GM18511 (cell line): ENCODE results near the gene SLC25A26.
A peak's percentile ranks its signal among the peaks of the same experiment; 100 is the strongest.

ENCODE experiments used
- ATAC-seq: cut with Tn5 transposase; IDR thresholded peaks from one replicate; pipeline ENCODE4 v1.9.1; 2021; ENCODE audit warnings: mild to moderate bottlenecking, moderate library complexity; ENCODE audit not compliant: unreplicated experiment

The SLC25A26 gene

DNA sequence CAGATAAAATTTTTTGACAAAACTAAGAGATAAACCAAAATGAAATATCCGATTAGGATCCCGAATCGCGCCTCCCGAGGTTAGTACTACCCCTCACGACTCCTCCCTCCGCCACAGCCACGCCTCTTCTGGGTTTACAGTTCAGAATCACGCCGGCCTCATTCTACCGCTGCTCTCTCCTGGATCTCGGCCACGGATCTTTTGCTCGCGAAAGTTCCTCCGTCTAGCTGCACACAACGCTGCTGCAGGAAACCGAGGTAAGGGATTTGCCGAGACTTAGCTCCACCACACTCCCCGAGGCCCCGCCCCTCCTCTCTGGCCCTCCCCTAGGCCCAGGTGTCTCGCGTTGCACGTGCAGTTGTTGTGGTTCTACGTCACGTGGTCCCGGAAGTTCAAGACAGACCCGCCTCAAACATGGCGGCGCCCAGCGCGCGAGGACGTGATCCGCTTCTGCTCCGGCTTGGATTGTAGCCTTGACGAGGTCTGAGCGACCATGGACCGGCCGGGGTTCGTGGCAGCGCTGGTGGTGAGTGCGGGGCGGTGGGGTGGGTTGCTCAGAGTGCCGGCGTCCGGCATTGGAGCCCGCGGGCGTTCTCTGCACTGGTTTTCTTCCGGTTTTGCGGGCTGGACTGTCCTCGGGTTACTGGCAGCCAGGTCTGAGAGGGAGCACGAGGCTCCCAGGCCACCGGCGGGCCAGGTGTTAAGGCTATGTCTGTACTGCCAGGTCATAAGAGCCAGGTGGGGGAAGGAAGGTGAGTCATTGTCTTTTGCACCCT is at the start of gene SLC25A26:
Gene SLC25A26 (plus strand): TSS at position 400 of the 776 bp plus-strand sequence. CDS start 94 bp downstream, at position 494.
- ATAC-seq = peak; percentile 99

DNA sequence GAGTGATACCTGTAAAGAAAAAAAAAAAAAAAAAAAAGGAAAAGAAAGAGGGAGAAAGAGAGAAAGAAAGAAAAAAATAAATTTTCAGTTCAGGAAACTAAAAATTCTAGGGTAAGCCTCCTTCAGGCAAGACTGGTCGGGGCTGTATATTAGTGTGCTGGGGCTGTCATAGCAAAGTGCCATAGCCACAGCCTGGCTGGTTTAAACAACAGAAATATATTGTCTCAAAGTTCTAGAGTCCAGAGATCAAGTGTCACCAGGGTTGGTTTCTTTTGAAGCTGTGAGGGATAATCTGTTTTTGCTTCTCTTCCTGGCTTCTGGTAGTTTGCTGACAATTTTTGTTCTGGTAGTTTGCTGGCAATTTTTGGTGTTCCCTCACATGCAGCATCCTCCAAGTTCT is 48.4 kb upstream of the SLC25A26 start:
- ATAC-seq = no peak

- ATAC-seq = no peak
These were observed 43.8 kb upstream of the SLC25A26 start for GRCh38 chr3:66177026-66177425.

- ATAC-seq = no peak
These were observed 42.6 kb upstream of the SLC25A26 start for GRCh38 chr3:66178206-66178605.

DNA sequence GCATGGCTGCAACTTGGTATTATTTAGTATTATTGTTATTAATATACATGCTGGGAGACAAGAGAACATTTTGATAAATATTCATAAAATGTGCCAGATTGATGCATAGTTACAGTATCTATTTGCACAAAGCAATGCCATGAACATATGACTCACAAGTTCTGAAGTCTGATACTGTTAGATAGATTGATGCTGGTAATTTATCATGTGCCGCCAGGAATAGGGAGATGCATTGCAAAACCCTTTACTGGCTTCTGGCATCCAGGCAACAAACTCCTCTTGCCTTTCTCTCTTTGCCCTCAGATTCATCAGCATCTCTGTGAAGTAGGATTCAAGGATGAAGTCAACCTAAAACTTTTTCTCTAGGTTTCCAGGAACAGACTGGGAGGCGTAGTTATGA is 41.0 kb upstream of the SLC25A26 start:
- no peak for ATAC-seq

DNA sequence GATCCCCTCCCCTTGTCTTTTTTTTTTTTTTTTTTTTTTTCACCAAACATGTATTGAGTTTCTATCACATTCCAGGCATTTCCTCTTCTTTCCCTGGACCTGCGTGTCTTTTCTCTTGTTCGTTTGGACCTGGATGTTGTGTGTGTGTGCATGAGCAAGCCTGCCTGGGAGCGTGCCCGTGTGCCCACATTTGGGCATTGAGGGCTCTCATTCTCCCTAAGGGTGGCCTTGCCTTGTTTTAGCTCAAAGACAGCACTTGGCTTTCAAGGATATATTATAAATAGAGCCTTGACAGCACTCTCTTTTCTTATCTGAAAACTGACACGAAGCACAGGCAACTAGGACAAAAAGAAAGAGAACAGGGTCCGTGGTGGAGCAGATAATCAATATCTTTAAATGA is 39.0 kb upstream of the SLC25A26 start:
- no peak for ATAC-seq

- no peak for ATAC-seq
These were observed 38.6 kb upstream of the SLC25A26 start for GRCh38 chr3:66182246-66182645.

- ATAC-seq = no peak
These were observed 34.3 kb upstream of the SLC25A26 start for GRCh38 chr3:66186545-66186944.

DNA sequence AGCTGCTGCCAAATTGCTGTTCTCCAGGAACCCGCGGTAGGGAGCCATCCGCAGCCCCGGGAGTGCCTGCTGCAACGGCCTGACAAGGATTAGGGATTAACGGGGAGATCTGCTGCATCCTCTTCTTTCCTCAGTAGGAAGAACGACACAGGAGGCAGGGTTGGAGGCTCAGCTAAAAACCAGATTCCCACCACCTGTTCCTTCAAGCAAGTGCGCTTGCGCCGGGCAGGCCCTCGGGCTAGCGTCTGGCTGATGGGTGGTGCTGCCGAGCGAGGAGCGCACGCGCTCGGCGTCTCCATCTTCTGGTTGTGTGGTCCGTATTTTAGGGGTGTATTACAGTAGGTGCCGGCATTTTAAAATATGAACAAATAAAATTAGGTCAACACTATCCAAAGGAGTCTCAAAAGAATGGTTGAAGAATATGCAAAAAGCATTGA is 25.4 kb upstream of the SLC25A26 start:
- ATAC-seq = no peak

DNA sequence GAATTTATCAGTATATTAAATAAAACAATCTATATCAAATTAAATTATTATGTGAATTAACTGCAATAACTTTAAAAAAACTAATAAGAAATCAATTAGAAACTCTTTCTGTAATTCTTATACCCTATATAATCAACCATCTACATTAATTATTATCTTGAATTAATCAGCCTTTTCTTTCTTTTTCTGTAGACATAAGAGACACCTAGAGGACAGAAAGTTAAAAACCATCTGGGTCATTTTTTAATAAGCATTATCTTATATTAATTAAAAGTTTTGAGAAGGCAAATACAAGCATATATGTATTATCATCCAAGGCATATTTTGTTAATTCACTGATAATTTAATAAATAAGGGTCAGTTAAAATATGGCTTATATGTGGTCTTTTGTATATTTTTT is 24.2 kb upstream of the SLC25A26 start:
- ATAC-seq = no peak

DNA sequence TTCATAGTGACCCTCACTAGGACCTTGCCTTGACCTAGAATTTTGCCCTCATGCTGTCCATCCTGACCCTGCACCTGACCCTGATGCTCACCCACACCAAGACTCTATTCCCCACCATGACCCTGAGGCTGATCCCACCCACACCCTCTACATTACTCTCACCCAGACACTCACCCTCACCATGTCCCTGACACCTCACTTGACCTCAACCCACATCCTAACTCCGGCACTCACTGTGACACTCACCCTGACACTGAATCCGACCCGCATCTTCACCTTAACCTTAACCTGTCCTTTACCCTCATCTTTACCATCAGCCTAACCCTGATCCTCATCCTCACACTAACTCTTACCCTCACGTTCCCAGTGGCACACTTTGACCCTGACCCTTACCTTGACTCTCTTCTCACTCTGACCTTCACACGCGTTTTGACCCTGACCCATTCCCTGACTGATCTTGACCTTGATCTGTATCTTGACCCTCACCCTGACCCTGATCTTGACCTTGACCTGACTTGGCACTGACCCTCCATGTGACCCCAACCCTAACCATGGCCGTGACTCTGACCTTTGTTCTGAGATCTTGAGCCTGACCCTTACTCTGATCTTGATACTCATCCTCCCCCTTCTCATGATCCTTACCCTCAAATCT is 22.2 kb upstream of the SLC25A26 start:
- ATAC-seq = no peak

GRCh38 chr3:66199089-66199473 is 21.7 kb upstream of the SLC25A26 start:
- ATAC-seq = no peak

DNA sequence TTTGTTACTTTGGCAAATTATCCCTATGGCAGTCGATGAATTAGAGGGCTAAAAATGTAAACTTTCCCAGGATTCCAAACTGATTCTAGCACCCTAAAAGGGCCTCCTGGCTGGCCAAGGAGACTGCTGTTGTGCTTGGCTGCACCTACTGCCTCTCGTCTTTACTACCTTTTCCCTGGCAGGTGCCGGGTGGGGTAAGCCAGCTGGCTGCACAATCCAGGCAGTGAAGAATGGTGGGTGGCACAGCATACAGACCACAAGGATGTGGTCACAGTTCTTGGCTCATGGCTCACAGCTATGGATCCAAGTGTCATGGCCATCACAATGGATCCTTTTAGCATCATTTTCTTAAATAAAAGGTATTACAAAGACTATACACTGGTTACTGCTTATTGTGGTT is 20.7 kb upstream of the SLC25A26 start:
- ATAC-seq = no peak

GRCh38 chr3:66200786-66201185 is 20.0 kb upstream of the SLC25A26 start:
- no peak for ATAC-seq

- ATAC-seq = no peak
These were observed 17.5 kb upstream of the SLC25A26 start for GRCh38 chr3:66203275-66203674.

DNA sequence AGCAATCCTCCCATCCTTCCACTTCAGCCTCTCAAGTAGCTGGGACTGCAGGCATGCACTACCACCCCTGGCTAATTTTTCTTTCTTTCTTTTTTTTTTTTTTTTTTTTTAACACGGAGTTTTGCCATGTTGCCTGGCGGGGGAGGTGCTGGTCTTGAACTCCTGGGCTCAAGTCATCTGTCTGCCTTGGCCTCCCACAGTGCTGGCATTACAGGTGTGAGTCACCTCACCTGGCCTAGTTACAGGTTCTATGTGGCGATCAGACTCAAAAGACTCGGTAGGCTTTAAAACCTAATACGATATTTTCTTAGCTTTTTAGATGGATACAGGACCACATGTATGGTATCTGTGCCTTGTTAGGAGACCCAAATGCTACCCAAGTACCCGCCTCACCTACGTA is 14.0 kb upstream of the SLC25A26 start:
- ATAC-seq = no peak

DNA sequence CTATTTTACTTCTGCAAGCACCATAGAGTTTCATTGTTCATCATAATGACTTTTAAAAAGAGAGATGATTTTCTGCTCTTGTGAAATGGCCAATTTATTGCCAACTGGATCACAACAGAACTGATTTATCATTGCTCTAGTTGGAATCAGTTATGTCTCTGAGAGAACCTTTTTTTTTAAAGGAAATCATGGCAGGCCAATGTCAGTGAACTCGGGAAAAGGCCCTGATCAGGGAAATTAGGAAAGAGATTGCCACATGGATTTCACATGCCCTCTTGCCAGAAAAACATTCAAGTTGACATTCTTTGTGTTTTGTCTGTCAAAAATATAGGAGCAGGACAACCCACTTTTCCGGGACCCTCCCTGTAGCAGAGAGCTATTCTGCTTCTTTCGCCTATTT is 12.6 kb upstream of the SLC25A26 start:
- no peak for ATAC-seq

DNA sequence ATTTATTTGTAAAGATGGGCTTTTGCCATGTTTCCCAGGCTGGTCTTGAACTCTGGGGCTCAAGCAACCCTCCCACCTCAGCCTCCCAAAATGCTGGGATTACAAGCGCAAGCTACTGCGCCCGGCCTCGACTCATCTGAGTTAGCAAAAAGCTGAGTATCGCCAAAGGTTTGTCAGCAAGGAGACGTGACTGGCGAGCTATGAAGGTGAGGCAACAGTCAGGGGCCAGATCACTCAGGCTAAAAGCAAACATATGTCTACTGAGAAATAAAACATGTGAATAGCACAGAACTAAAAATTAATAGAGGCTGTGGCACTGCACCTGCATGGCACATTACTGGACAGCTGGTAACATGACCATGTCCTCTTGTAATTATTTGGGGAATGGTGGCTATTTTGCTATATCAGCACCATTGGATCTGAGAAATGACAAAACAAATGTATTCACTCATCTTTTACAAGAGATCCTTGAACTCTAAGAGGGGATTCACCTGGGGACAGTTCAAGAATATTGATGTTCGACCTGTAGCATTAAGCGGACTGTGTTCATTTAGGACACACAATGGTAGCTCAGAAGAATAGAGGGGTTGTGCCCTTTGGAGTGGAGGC is 10.0 kb upstream of the SLC25A26 start:
- no peak for ATAC-seq

GRCh38 chr3:66211779-66212178 is 9.0 kb upstream of the SLC25A26 start:
- no peak for ATAC-seq

- ATAC-seq = no peak
These were observed 5.7 kb upstream of the SLC25A26 start for GRCh38 chr3:66215106-66215505.

DNA sequence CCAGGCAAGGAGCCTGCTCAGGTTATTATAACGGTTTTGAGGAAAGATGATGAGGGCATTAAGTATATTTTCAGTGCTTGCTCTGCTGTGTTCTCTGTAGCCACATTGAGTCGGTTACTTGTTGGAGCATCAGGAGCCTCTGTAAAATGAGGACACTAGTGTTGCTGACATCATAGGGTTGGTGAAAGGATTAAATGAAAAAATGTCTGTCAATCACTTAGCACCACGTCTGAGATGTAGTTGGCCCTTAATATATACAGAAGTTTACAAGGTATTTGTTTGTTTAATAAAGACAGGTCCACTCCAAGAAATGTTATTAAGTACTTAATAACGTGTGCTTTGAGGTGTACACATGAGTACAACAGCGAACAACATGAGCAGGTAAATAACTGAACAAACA is 735 bp upstream of the SLC25A26 start:
- no peak for ATAC-seq

- no peak for ATAC-seq
These were observed 3.4 kb downstream of the SLC25A26 start for GRCh38 chr3:66224220-66224619.
